Measurements from ENCODE around the gene PKD1. TPM values are rescaled to one million over a fixed set of nuclear protein-coding genes. Genes with fewer than 3 reads are reported as not detected.

PKD1 gene
- total RNA-seq, 1 donor: 118 TPM

GRCh38 chr16:2179576-2179975, 43.9 kb upstream of the PKD1 start:
- DNase-seq (ENCODE audit: low read depth): no peak
- no peak overlapping the region for H3K4me3 ChIP-seq (ENCODE audit: low read depth, low read length)
- no peak for TF ChIP-seq CTCF (IDR thresholded peaks at IDR 0.05; ENCODE audit: insufficient read depth, low read length)

- no peak overlapping the region for H3K4me3 ChIP-seq (ENCODE audit: low read depth, low read length)
- no peak for DNase-seq (ENCODE audit: low read depth)
- TF ChIP-seq CTCF (IDR thresholded peaks at IDR 0.05; ENCODE audit: insufficient read depth, low read length): no peak
These were observed 43.4 kb upstream of the PKD1 start for GRCh38 chr16:2179107-2179501.

- DNase-seq (ENCODE audit: low read depth): no peak
- no peak overlapping the region for H3K4me3 ChIP-seq (ENCODE audit: low read depth, low read length)
- TF ChIP-seq CTCF (IDR thresholded peaks at IDR 0.05; ENCODE audit: insufficient read depth, low read length): no peak
These were observed 42.8 kb upstream of the PKD1 start for GRCh38 chr16:2178321-2179106.

- no peak for DNase-seq (ENCODE audit: low read depth)
- TF ChIP-seq CTCF (IDR thresholded peaks at IDR 0.05; ENCODE audit: insufficient read depth, low read length): no peak
- H3K4me3 ChIP-seq (ENCODE audit: low read depth, low read length): no peak overlapping the region
These were observed 41.9 kb upstream of the PKD1 start for GRCh38 chr16:2177561-2177960.

- no peak for DNase-seq (ENCODE audit: low read depth)
- TF ChIP-seq CTCF (IDR thresholded peaks at IDR 0.05; ENCODE audit: insufficient read depth, low read length): no peak
- H3K4me3 ChIP-seq (ENCODE audit: low read depth, low read length): no peak overlapping the region
These were observed 41.4 kb upstream of the PKD1 start for GRCh38 chr16:2177101-2177500.

- no peak for DNase-seq (ENCODE audit: low read depth)
- TF ChIP-seq CTCF (IDR thresholded peaks at IDR 0.05; ENCODE audit: insufficient read depth, low read length): no peak
- no peak overlapping the region for H3K4me3 ChIP-seq (ENCODE audit: low read depth, low read length)
These were observed 40.3 kb upstream of the PKD1 start for GRCh38 chr16:2176047-2176446.

DNA sequence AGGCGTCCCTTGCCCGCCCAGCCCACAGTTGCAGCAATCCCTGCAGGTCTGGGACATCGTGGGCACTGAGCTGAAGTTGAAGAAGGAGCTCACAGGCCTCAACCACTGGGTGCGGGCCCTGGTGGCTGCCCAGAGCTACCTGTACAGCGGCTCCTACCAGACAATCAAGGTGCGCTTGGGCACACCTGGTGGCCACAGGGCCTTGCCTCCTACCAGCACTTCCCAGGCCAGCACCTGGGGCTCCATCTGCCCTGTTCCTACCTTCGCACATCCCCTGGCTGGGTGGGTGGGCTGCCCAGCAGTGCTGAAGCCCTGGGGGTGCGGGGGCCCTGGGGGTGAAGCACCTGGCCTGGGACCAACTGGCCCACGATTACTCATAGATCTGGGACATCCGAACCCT, 39.8 kb upstream of the PKD1 start:
- DNase-seq (ENCODE audit: low read depth): no peak
- no peak for TF ChIP-seq CTCF (IDR thresholded peaks at IDR 0.05; ENCODE audit: insufficient read depth, low read length)

More for the DNA sequence above, 39.8 kb upstream of the PKD1 start:
- H3K4me3 ChIP-seq (ENCODE audit: low read depth, low read length): no peak overlapping the region
